Activated B cell treated with CpG ODN at 0.5 μM for 24 hours (primary cell): ENCODE data around the gene FBXO40. TPM values are rescaled to one million over a fixed set of nuclear protein-coding genes. Genes with fewer than 3 reads are reported as not detected.

Source experiments
- ATAC-seq: fragments of 200-7000 bp; cut with Tn5 transposase; one replicate; pipeline ENCODE4 v1.10.0; 2021; ENCODE audit warnings: low read depth, mild to moderate bottlenecking, moderate library complexity
- CTCF ChIA-PET: fragments of 350-600 bp; sonication (Branson Sonifier 250); formaldehyde crosslinking; loops from one replicate; lab custom pipeline; 2021; ENCODE audit warnings: antibody characterized with exemption; lab: Charles Lee
- POLR2A ChIA-PET: fragments of 350-600 bp; sonication (Branson Sonifier 250); formaldehyde crosslinking; loops from one replicate; lab custom pipeline; 2021; ENCODE audit warnings: antibody characterized with exemption; lab: Charles Lee
- DNase-seq: peaks from one replicate; pipeline ENCODE4 v3.0.0; 2022
- H3K27ac Mint-ChIP-seq: one replicate; pipeline ENCODE4 v1.8.0; 2020; ENCODE audit warnings: mixed read lengths
- H3K27me3 Mint-ChIP-seq: one replicate; pipeline ENCODE4 v1.8.0; 2021; ENCODE audit warnings: mixed read lengths
- H3K36me3 Mint-ChIP-seq: one replicate; pipeline ENCODE4 v1.8.0; 2021; ENCODE audit warnings: low read depth, mixed read lengths
- H3K4me1 Mint-ChIP-seq: one replicate; pipeline ENCODE4 v1.8.0; 2021; ENCODE audit warnings: mixed read lengths
- H3K4me3 Mint-ChIP-seq: one replicate; pipeline ENCODE4 v1.8.0; 2020; ENCODE audit warnings: mild to moderate bottlenecking, mixed read lengths
- H3K9me3 Mint-ChIP-seq: one replicate; pipeline ENCODE4 v1.8.0; 2020; ENCODE audit warnings: mixed read lengths
- intact Hi-C: fragments of 100-400 bp; cut with micrococcal nuclease; formaldehyde crosslinking; loops from one replicate; pipeline ENCODE4 v1.15.1; 2024
- total RNA-seq: library from RNA; stranded (reverse); gene quantifications from 2 replicates; pipeline ENCODE4 v1.2.3, GENCODE V29; 2022
- TF ChIP-seq, protein P1 (sequence below): fragments of 200-600 bp; IDR thresholded peaks from one replicate; pipeline ENCODE4 v1.8.0; 2022; ENCODE audit warnings: antibody characterized with exemption, mild to moderate bottlenecking

Gene FBXO40
- total RNA-seq, 1 donor from 2014 or later, result not detected

DNA sequence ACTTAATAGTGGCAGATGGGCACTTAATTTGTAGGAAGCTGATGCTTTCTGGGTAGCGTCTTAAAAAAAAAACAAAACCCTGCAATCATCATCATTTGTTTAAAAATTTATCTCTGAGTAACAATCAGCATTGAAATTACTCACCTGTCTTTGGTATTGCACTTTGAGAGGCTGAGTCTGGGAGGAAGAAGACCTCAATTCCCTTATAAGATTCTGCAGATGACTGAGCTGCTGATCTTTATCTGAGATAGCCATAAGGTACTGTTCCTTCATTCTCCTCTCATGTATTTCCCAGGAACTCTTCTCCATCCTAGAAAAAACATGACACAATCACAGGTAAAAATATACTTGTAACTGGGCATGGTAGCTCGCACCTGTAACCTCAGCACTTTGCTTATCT is 84.0 kb downstream of the FBXO40 start:
- intact Hi-C loops, result no loop called here
- Mint-ChIP-seq H3K9me3 (no peaks in the 10 kb centered on the region), H3K36me3 (peaks cover 87% of the 10 kb centered on the region), H3K4me1 (no peaks in the 10 kb centered on the region), H3K27ac (no peak overlapping the region), H3K27me3 (no peaks in the 10 kb centered on the region), H3K4me3 (no peak overlapping the region)
- ATAC-seq, result no peak
- ChIA-PET POLR2A (no interaction called here), CTCF (no interaction called here)
- DNase-seq, result no peak
- TF ChIP-seq, protein P1, sequence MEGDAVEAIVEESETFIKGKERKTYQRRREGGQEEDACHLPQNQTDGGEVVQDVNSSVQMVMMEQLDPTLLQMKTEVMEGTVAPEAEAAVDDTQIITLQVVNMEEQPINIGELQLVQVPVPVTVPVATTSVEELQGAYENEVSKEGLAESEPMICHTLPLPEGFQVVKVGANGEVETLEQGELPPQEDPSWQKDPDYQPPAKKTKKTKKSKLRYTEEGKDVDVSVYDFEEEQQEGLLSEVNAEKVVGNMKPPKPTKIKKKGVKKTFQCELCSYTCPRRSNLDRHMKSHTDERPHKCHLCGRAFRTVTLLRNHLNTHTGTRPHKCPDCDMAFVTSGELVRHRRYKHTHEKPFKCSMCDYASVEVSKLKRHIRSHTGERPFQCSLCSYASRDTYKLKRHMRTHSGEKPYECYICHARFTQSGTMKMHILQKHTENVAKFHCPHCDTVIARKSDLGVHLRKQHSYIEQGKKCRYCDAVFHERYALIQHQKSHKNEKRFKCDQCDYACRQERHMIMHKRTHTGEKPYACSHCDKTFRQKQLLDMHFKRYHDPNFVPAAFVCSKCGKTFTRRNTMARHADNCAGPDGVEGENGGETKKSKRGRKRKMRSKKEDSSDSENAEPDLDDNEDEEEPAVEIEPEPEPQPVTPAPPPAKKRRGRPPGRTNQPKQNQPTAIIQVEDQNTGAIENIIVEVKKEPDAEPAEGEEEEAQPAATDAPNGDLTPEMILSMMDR, result no peak

Other genes with a start within 250 kb of the FBXO40 start
- 1.4 and 2.7 TPM in 2 replicates for gene POLQ, start 47.4 kb upstream of the FBXO40 start, total RNA-seq
- not detected in 2 replicates for gene ARGFX, start 25.4 kb upstream of the FBXO40 start, total RNA-seq
- gene HCLS1, start 67.5 kb downstream of the FBXO40 start, total RNA-seq, result 434 and 440 TPM in 2 replicates
- gene GOLGB1, start 156.4 kb downstream of the FBXO40 start, total RNA-seq, result 37.3 and 44.7 TPM in 2 replicates
- 40.1 and 52.4 TPM in 2 replicates for gene IQCB1, start 241.7 kb downstream of the FBXO40 start, total RNA-seq
- 43.3 and 47.7 TPM in 2 replicates for gene EAF2, start 241.8 kb downstream of the FBXO40 start, total RNA-seq